SU-DHL-6 (cell line): ENCODE data around the gene ZNF618.

Experiments
- H2AFZ ChIP-seq: fragments of 200-600 bp; sonication (generic); 2 replicates; pipeline ENCODE4 v1.6.1; 2014; ENCODE audit warnings: low read depth, mild to moderate bottlenecking, moderate library complexity, mixed read lengths, antibody characterized with exemption, low read length; ENCODE audit not compliant: severe bottlenecking
- H3F3A ChIP-seq: fragments of 200-600 bp; shearing (Covaris generic); 2 replicates; pipeline ENCODE4 v1.6.0; 2016; ENCODE audit warnings: antibody characterized with exemption, mild to moderate bottlenecking; ENCODE audit not compliant: insufficient read depth
- H3K27ac ChIP-seq: fragments of 200-600 bp; sonication (generic); 2 replicates; pipeline ENCODE4 v1.5.1; 2016; ENCODE audit warnings: low read depth, mild to moderate bottlenecking, low read length, moderate library complexity, mixed read lengths
- H3K27me3 ChIP-seq: fragments of 200-600 bp; sonication (generic), shearing (Covaris generic); 2 replicates; pipeline ENCODE4 v1.6.0; 2014; ENCODE audit warnings: mild to moderate bottlenecking, low read length
- H3K36me3 ChIP-seq: fragments of 200-600 bp; sonication (generic); 2 replicates; pipeline ENCODE4 v1.6.1; 2014; ENCODE audit warnings: mild to moderate bottlenecking, low read length, mixed read lengths
- H3K4me2 ChIP-seq: fragments of 300-600, 200-600 bp; shearing (Covaris generic), sonication (generic); 2 replicates; pipeline ENCODE4 v1.6.0; 2014; ENCODE audit warnings: low read length, low read depth, mild to moderate bottlenecking; ENCODE audit not compliant: poor library complexity, severe bottlenecking
- H3K4me3 ChIP-seq: fragments of 200-600 bp; sonication (generic); 2 replicates; pipeline ENCODE4 v1.5.1; 2014; ENCODE audit warnings: antibody characterized with exemption, low read length, mild to moderate bottlenecking, mixed read lengths; ENCODE audit not compliant: insufficient read depth, poor library complexity, severe bottlenecking
- H3K79me2 ChIP-seq: fragments of 200-600 bp; sonication (generic); 2 replicates; pipeline ENCODE4 v1.6.1; 2014; ENCODE audit warnings: mild to moderate bottlenecking, low read length, moderate library complexity; ENCODE audit not compliant: insufficient read depth
- H3K9ac ChIP-seq: fragments of 200-600 bp; sonication (generic); 2 replicates; pipeline ENCODE4 v1.7.0; 2014; ENCODE audit warnings: mild to moderate bottlenecking, low read length
- H3K9me2 ChIP-seq: fragments of 200-600 bp; sonication (generic); replicated peaks from 2 replicates; pipeline ENCODE4 v1.6.1; 2014; ENCODE audit warnings: low read length; ENCODE audit not compliant: insufficient read depth
- H3K9me3 ChIP-seq: fragments of 200-600 bp; sonication (generic); 2 replicates; pipeline ENCODE4 v1.6.1; 2014; ENCODE audit warnings: low read length, mixed read lengths; ENCODE audit not compliant: insufficient read depth
- H4K20me1 ChIP-seq: fragments of 200-600 bp; sonication (generic); 2 replicates; pipeline ENCODE4 v1.6.1; 2014; ENCODE audit warnings: low read depth, mild to moderate bottlenecking, antibody characterized with exemption, low read length, moderate library complexity, mixed read lengths
- EZH2phosphoT487 ChIP-seq: fragments of 200-600 bp; sonication (generic), shearing (Covaris generic); conservative IDR thresholded peaks from 2 replicates; pipeline ENCODE4 v1.6.1; 2018; ENCODE audit warnings: mild to moderate bottlenecking, antibody characterized with exemption, low read length, moderate library complexity, mixed read lengths
- TF ChIP-seq, protein P1 (sequence below): fragments of 200-600 bp; sonication (generic); IDR thresholded peaks from one replicate; pipeline ENCODE4 v1.5.1; 2017; ENCODE audit warnings: antibody characterized with exemption, mild to moderate bottlenecking, low read length, moderate library complexity; ENCODE audit not compliant: insufficient read depth, poor library complexity, severe bottlenecking

Gene ZNF618

DNA sequence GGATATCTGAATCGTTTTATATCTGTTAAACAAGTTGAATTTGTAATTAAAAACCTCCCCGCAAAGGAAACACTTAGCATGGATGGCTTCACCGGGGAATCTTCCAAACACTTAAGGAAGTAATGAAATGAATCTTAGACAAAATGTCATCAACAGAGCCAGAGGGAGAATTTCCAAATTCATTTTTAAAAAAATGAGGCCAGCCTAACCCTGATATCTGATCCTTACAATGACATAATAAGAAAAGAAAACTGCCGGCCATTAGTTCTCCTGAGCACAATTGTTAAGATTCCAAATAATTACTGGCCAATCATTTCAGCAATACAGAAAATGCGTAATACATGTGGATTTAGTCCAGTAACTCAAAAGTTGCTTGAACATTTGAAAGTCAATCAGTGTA is 229.1 kb downstream of the ZNF618 start:
- Histone ChIP-seq H3K27me3 (no peaks in the 10 kb centered on the region), H3K4me2 (no peak overlapping the region), H3K27ac (no peak overlapping the region), H2AFZ (no peak overlapping the region), H3K36me3 (no peaks in the 10 kb centered on the region), H3K9me2 (no peaks in the 10 kb centered on the region), H3K9me3 (no peaks in the 10 kb centered on the region), H4K20me1 (no peaks in the 10 kb centered on the region), H3K79me2 (no peaks in the 10 kb centered on the region), H3K4me3 (no peak overlapping the region), H3F3A (no peaks in the 10 kb centered on the region), H3K9ac (no peak overlapping the region)
- TF ChIP-seq, protein P1, sequence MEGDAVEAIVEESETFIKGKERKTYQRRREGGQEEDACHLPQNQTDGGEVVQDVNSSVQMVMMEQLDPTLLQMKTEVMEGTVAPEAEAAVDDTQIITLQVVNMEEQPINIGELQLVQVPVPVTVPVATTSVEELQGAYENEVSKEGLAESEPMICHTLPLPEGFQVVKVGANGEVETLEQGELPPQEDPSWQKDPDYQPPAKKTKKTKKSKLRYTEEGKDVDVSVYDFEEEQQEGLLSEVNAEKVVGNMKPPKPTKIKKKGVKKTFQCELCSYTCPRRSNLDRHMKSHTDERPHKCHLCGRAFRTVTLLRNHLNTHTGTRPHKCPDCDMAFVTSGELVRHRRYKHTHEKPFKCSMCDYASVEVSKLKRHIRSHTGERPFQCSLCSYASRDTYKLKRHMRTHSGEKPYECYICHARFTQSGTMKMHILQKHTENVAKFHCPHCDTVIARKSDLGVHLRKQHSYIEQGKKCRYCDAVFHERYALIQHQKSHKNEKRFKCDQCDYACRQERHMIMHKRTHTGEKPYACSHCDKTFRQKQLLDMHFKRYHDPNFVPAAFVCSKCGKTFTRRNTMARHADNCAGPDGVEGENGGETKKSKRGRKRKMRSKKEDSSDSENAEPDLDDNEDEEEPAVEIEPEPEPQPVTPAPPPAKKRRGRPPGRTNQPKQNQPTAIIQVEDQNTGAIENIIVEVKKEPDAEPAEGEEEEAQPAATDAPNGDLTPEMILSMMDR: no peak
- no peak for TF ChIP-seq EZH2phosphoT487
